GM18499 (cell line): Measurements from ENCODE around the gene PRR3.
"Not testable (repeated sequence)": the region's sequence is repeated elsewhere in the genome, so short reads cannot be mapped to it uniquely, and the experiment has no call there.

ENCODE experiments used
- ATAC-seq: cut with Tn5 transposase; IDR thresholded peaks from one replicate; pipeline ENCODE4 v1.9.1; 2021; ENCODE audit warnings: moderate number of reproducible peaks; ENCODE audit not compliant: insufficient read depth, unreplicated experiment

The PRR3 gene

DNA sequence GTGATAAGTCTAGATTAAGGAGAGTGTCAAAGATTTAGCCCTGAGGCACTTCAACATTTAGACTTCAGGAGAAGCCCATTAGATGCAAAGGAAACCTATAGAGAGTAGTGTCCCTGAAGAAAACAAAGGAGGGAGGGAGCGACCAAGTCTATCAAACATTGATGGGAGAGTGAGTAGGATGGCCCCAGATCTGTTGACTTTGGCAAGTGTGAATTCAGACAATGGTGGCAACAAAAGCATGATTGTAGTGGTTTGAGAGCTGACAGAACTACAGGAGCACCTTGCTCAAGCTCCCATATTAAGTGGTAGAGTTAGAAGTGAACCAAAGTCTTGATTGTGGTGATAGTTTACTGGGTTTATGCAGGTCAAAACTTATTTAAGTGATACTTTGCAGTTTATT, 13.2 kb downstream of the PRR3 start:
- ATAC-seq = no peak

DNA sequence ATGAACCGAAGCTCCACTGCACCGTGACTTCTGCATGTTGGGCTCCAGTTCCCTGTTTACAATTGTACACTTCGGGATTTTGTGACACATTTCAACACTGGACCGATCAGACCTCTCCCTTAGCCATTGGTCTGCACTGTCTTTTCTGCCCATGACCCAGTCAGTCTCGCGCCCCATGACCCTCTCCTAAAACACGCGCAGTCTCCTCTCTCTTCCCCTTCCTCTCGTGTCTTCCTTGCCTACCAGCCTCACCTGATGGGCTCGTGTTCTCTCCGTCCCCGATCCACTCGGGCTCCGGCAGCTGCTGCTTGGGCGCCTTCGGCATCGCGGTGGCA, 13.6 kb downstream of the PRR3 start:
- peak; percentile 26 for ATAC-seq

DNA sequence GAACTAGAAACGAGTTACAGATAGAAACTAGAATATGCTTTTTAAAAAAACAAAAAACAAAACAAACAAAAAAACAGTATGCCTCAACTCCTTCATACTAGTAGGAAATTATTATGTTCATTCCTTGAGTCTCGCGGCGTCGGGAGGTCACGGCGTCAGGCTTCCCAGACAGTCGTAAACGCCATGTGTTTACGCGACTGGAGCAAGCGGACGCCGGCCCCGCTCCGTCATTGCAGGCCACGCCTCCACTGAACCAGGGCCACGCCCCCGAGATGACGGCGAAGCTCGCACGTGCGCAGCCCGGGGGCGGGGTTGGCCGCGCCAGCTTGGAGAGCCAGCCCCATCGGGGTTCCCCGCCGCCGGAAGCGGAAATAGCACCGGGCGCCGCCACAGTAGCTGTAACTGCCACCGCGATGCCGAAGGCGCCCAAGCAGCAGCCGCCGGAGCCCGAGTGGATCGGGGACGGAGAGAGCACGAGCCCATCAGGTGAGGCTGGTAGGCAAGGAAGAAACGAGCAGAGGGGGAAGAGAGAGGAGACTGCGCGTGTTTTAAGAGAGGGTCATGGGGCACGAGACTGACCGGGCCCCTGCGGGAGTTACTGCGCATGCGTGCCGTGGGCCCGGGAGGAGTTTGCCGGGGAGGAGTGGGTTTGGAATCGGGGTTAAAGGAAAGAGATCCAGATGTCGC, 14.1 kb downstream of the PRR3 start, which contains the start of gene ABCF1:
TSS of gene ABCF1 (plus strand) at position 368 of the 687 bp plus-strand sequence. CDS start at position 414, 46 bp downstream.
- peak; percentile 51 for ATAC-seq

- no peak for ATAC-seq
Measured at GRCh38 chr6:30571762-30572082, 14.6 kb downstream of the PRR3 start.

GRCh38 chr6:30572148-30572547, 15.1 kb downstream of the PRR3 start:
- ATAC-seq = no peak

- no peak for ATAC-seq
Measured at GRCh38 chr6:30573113-30573512, 16.0 kb downstream of the PRR3 start.

DNA sequence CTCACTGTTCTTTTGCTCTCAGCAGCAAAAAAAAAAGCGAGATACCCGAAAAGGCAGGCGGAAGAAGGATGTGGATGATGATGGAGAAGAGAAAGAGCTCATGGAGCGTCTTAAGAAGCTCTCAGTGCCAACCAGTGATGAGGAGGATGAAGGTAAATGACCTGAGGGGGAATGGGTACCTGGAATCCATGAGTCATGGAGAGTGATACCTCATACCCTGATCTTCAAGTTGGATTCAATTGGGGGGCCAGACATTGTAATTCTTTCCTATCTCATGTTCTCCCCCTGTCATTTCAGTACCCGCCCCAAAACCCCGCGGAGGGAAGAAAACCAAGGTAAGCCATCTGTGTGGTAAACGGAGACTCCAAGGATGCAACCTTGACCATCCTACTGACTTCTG, 21.0 kb downstream of the PRR3 start:
- no peak for ATAC-seq

DNA sequence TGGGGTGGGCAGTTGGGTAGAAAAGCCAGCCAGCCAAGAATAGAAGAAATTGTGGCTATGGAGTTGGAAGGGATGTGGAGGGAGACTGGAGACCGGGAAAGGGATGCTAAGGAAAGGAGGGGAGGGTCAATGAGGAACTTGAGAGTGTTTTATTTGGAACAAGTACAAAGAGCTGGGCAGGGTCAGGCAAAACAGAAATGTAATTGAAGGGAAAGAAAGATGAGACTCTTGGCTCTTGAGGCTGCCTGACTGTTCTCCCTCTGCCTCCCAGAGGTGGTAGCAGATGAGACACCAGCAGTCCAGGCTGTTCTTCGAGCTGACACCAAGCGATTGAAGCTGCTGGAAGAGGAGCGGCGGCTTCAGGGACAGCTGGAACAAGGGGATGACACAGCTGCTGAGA, 26.8 kb downstream of the PRR3 start:
- ATAC-seq = no peak

GRCh38 chr6:30589754-30590358, 32.8 kb downstream of the PRR3 start:
- no peak for ATAC-seq

DNA sequence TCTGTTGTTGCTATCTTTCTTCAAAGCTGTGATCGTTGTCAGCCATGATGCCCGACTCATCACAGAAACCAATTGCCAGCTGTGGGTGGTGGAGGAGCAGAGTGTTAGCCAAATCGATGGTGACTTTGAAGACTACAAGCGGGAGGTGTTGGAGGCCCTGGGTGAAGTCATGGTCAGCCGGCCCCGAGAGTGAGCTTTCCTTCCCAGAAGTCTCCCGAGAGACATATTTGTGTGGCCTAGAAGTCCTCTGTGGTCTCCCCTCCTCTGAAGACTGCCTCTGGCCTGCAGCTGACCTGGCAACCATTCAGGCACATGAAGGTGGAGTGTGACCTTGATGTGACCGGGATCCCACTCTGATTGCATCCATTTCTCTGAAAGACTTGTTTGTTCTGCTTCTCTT, 33.4 kb downstream of the PRR3 start:
- ATAC-seq = no peak

DNA sequence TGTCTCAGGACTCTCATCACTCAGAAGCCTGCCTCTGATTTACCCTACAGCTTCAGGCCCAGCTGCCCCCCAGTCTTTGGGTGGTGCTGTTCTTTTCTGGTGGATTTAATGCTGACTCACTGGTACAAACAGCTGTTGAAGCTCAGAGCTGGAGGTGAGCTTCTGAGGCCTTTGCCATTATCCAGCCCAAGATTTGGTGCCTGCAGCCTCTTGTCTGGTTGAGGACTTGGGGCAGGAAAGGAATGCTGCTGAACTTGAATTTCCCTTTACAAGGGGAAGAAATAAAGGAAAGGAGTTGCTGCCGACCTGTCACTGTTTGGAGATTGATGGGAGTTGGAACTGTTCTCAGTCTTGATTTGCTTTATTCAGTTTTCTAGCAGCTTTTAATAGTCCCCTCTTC, 33.9 kb downstream of the PRR3 start:
- ATAC-seq = no peak

GRCh38 chr6:30592287-30592686, 35.2 kb downstream of the PRR3 start:
- no peak for ATAC-seq

DNA sequence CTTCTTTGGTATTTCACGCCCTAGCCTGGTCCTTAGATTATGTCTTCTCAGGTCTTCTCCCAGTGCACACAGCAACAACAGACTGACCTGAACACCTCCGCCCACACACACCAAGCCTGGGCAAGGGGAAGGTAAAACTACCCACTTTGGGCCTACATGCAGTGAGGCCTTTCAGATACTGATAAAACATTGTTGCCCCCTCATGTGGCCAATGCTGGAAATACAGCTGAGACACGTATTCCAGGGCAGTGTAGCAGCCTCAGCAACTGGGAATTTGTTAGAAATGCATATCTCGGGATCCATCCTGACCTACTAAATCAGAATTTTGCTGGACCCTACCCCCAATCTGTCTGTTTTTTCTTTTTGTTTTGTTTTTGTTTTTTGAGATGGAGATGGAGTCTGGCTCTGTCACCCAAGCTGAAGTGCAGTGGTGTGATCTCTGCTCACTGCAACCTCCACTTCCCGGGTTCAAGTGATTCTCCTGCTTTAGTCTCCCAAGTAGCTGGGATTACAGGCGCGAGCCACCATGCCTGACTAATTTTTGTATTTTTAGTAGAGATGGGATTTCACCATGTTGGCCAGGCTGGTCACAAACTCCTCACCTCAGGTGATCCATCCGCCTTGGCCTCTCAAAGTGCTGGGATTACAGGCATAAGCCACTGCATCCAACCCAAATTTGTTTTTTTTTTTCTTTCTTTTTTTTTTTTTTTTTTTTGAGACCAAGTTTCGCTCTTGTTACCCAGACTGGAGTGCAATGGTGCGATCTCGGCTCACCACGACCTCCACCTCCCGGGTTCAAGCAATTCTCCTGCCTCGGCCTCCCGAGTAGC, 40.4 kb downstream of the PRR3 start:
- ATAC-seq = not testable (repeated sequence)

DNA sequence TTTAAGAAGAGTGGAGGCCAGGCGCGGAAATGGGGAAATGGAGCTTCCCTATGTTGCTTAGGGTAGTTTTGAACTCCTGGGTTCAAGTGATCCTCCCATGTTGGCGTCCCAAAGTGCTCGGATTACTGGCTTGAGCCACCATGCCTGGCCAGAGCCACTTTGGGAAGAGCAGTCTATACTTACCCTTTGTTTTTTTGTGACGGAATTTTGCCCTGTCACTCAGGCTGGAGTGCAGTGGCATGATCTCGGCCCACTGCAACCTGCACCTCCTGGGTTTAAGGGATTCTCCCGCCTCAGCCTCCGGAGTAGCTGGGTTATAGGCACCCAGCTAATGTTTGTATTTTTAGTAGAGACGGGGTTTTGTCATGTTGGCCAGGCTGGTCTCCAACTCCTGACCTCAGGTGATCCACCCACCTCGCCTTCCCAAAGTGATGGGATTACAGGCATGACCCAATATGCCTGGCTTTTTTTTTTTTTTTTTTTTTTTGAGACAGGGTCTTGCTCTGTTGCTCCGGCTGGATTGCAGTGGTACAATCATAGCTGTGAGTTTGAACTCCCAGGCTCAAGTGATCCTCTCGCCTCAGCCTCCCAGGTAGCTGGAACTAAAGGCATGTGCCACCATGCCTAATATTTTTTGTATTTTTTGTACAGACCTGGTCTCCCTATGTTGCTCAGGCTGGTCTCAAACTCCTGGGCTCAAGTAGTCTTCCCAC, 42.0 kb downstream of the PRR3 start:
- ATAC-seq = no peak

GRCh38 chr6:30599625-30600324, 42.7 kb downstream of the PRR3 start:
- no peak for ATAC-seq

DNA sequence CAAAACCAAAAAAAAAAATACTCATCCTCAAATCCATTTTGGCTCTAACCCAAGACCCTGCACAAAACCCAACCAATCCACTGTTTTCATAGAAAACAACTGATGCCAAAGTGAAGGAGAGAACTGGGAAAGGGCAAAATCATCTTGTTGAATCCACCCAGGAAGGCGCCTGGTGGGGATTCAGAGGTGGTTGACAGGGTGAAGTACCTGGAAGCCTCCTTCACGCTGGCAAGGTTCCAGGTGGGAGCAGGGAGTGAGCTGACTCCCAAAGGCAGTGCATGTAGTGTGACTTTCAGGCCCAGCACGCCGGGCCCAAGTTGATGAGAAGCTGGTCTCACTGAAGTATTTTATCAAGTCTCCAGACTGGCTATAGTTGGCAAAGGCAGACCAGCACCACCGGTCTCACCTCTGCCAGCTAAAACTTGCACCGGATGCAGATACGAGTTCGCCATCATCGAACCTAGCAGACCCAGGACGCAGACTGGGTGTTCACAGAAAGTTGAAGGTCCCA, 43.4 kb downstream of the PRR3 start:
- no peak for ATAC-seq

DNA sequence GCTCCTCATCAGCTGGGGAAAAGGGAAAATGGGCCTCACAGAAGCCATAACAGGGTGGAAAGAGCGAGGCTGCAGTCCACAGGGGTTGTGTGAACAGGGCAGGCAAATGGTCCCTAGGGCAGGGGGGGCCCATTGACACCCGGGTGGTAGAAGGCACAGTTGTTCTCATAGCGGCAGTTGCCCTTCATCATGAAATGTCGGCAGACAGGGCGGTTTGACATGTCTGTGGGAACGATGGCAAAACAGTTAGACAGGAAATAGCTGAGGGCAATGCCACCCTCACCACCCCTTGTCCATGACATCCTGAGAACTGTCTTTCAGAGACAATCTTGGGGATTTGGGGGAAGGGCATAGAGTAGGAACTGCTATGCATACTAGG, 44.3 kb downstream of the PRR3 start:
- no peak for ATAC-seq

DNA sequence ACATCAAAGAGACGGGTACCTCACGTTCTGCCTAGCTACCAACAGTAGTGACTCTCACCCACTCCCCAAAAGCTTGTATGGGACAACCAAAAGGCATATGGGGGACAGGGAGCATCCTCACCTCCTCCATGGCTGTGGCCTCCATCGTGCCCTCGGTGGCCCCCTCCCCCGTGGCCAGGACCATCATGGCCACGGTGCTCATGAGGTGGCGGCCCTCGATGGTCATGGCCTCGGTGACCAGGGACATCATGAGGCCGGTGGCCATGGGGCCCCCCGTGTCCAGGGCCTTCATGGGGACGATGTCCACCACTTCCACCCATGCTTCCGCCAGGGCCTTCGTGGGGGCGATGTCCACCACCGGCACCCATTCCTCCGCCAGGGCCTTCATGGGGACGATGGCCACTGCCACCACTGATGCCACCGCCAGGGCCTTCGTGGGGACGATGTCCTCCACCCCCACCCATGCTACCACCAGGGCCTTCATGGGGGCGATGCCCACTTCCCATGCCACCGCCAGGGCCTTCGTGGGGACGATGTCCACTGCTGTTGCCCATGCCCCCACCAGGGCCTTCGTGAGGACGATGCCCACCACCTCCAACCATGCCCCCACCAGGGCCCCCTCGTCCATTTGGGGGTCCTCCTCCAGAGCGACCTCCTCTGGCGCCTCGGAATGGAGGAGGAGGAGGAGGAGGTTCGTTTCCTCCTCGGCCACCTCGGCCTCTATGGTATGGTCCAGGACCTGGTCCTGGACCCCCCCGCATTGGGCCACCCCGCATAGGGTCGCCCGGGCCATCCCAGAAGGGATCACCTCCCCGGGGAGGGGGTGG, 44.9 kb downstream of the PRR3 start:
- no peak for ATAC-seq

- no peak for ATAC-seq
Measured at GRCh38 chr6:30603961-30604360, 46.9 kb downstream of the PRR3 start.
